A673 (cell line): ENCODE data around the gene KRTAP1-1.

Source experiments
- EZH2 ChIP-seq: fragments of 200-600 bp; sonication (generic); IDR thresholded peaks from 2 replicates; pipeline ENCODE4 v1.6.1; 2017; ENCODE audit warnings: borderline replicate concordance, low read depth, mild to moderate bottlenecking, mixed read lengths, antibody characterized with exemption, low read length; ENCODE audit not compliant: poor library complexity, severe bottlenecking
- TF ChIP-seq, protein P1 (sequence below): fragments of 300-800, 200-600 bp; sonication (generic); conservative IDR thresholded peaks from 2 replicates; pipeline ENCODE4 v1.5.1; 2017; ENCODE audit warnings: low read depth, mild to moderate bottlenecking, antibody characterized with exemption, low read length, moderate library complexity, mixed read lengths

DNA sequence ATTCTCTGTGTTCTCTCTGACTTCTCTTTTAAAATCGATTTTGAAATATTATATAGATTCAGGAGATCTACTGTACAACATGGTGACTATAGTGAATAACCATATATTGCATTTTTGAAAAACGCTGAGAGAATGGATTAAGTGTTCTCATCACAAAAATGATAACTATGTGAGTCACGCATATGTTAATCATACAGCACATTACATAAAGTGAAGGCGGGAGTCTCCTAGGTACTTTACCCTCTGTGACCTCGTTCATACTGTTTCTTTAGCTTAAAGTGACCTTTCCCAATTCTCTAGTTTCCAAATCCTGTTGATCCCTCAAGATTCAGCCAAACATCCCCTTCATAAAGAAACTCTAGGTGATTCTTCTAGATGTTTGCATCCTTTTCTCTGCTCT lies 38.4 kb downstream of the KRTAP1-1 start:
- TF ChIP-seq, protein P1, sequence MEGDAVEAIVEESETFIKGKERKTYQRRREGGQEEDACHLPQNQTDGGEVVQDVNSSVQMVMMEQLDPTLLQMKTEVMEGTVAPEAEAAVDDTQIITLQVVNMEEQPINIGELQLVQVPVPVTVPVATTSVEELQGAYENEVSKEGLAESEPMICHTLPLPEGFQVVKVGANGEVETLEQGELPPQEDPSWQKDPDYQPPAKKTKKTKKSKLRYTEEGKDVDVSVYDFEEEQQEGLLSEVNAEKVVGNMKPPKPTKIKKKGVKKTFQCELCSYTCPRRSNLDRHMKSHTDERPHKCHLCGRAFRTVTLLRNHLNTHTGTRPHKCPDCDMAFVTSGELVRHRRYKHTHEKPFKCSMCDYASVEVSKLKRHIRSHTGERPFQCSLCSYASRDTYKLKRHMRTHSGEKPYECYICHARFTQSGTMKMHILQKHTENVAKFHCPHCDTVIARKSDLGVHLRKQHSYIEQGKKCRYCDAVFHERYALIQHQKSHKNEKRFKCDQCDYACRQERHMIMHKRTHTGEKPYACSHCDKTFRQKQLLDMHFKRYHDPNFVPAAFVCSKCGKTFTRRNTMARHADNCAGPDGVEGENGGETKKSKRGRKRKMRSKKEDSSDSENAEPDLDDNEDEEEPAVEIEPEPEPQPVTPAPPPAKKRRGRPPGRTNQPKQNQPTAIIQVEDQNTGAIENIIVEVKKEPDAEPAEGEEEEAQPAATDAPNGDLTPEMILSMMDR: no peak
- TF ChIP-seq EZH2: no peak
